ENCODE data around the gene CRISPLD2.
"Not testable (repeated sequence)": the region's sequence is repeated elsewhere in the genome, so short reads cannot be mapped to it uniquely, and the experiment has no call there.

The CRISPLD2 gene

GRCh38 chr16:84867696-84868095, 47.9 kb downstream of the CRISPLD2 start:
- Histone ChIP-seq H3K36me3 (peaks cover 95% of the 10 kb centered on the region), H3K27ac (no peak overlapping the region), H3K4me3 (ENCODE audit: low read depth in 1 of 2, low read length in 1 of 2) (no peak overlapping the region), H3K9me3 (no peaks in the 10 kb centered on the region), H3K4me1 (ENCODE audit: control insufficient read depth in 1 of 2, insufficient read depth in 1 of 2, low read depth in 1 of 2, low read length in 1 of 2) (no peaks in the 10 kb centered on the region), H3K27me3 (no peaks in the 10 kb centered on the region)
- TF ChIP-seq CTCF (IDR thresholded peaks at IDR 0.05) = no peak

DNA sequence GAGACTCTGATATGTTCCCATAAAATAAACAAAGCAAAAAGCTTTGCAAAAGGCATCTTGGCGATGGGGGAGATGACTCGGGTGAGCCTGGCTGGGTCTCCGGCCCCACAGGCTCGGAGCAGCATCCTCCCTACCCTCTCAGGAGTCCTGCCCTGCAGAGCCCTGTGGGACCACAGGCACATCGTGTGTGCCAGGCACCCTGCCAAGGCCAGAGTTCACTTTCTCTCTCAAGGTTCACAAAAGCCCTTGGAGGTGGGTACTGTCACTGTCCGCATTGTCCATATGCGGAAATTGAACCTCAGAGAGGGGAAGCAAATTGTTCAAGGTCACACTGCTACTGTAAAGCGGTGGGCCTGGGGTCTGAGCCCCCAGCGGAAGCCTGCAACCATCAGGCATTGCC, 48.5 kb downstream of the CRISPLD2 start:
- Histone ChIP-seq H3K36me3 (peaks cover 95% of the 10 kb centered on the region), H3K27me3 (no peaks in the 10 kb centered on the region), H3K4me1 (ENCODE audit: control insufficient read depth in 1 of 2, insufficient read depth in 1 of 2, low read depth in 1 of 2, low read length in 1 of 2) (no peaks in the 10 kb centered on the region), H3K9me3 (no peaks in the 10 kb centered on the region), H3K4me3 (ENCODE audit: low read depth in 1 of 2, low read length in 1 of 2) (no peak overlapping the region), H3K27ac (no peak overlapping the region)
- TF ChIP-seq CTCF (IDR thresholded peaks at IDR 0.05) = no peak

DNA sequence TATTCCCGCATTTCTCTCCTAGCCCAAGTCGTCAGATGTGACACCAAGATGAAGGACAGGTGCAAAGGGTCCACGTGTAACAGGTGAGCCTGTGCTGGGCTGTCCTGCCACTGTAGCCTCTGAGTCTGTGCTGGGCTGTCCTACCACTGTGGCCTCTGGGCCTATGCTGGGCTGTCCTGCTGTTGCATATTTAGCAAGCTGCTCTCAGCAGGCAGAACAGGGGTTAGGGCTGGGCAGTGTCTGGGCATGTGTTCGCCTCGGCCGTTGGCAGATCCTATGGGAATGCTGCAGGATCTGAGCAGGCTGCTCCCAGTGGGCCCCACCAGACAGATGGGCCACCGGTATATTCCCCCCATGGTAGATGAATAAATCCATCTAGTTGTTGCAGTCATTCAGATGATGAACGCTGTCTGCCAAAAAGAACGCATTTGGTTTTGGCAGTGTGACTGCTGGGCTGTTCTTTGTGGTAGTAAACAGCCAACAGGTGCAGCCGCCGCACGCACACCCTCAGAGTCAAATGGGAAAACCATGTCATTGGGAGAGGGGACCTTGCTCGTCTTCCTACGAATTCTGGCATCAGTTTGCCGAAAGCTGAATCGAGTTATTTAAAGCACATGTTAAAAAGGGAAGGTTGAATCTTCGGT, 49.2 kb downstream of the CRISPLD2 start:
- no peaks in the 10 kb centered on the region for H3K9me3 ChIP-seq
- H3K36me3 ChIP-seq = peaks cover 96% of the 10 kb centered on the region
- no peak overlapping the region for H3K27ac ChIP-seq
- no peak for TF ChIP-seq CTCF (IDR thresholded peaks at IDR 0.05)
- no peaks in the 10 kb centered on the region for H3K27me3 ChIP-seq
- H3K4me1 ChIP-seq (ENCODE audit: control insufficient read depth in 1 of 2, insufficient read depth in 1 of 2, low read depth in 1 of 2, low read length in 1 of 2) = no peaks in the 10 kb centered on the region
- no peak overlapping the region for H3K4me3 ChIP-seq (ENCODE audit: low read depth in 1 of 2, low read length in 1 of 2)

GRCh38 chr16:84869473-84869845, 49.7 kb downstream of the CRISPLD2 start:
- no peaks in the 10 kb centered on the region for H3K9me3 ChIP-seq
- H3K27me3 ChIP-seq = no peaks in the 10 kb centered on the region
- peak overlapping the region; percentile 26 for H3K27ac ChIP-seq
- peaks cover 96% of the 10 kb centered on the region for H3K36me3 ChIP-seq
- no peaks in the 10 kb centered on the region for H3K4me1 ChIP-seq (ENCODE audit: control insufficient read depth in 1 of 2, insufficient read depth in 1 of 2, low read depth in 1 of 2, low read length in 1 of 2)
- no peak overlapping the region for H3K4me3 ChIP-seq (ENCODE audit: low read depth in 1 of 2, low read length in 1 of 2)
- TF ChIP-seq CTCF (IDR thresholded peaks at IDR 0.05) = no peak

- Histone ChIP-seq H3K27ac (peak overlapping the region; percentile 24), H3K36me3 (peaks cover 93% of the 10 kb centered on the region)
- H3K27me3 ChIP-seq; H3K9me3 ChIP-seq; H3K4me3 ChIP-seq (ENCODE audit: low read depth in 1 of 2, low read length in 1 of 2); H3K4me1 ChIP-seq (ENCODE audit: control insufficient read depth in 1 of 2, insufficient read depth in 1 of 2, low read depth in 1 of 2, low read length in 1 of 2): not testable (repeated sequence)
These were observed 53.2 kb downstream of the CRISPLD2 start for GRCh38 chr16:84872971-84873370.

GRCh38 chr16:84874004-84874435, 54.2 kb downstream of the CRISPLD2 start:
- no peak for TF ChIP-seq CTCF (IDR thresholded peaks at IDR 0.05)
- H3K4me3 ChIP-seq (ENCODE audit: low read depth in 1 of 2, low read length in 1 of 2) = no peak overlapping the region
- H3K4me1 ChIP-seq (ENCODE audit: control insufficient read depth in 1 of 2, insufficient read depth in 1 of 2, low read depth in 1 of 2, low read length in 1 of 2) = no peaks in the 10 kb centered on the region
- no peaks in the 10 kb centered on the region for H3K27me3 ChIP-seq
- H3K36me3 ChIP-seq = peaks cover 93% of the 10 kb centered on the region
- peak overlapping the region; percentile 41 for H3K27ac ChIP-seq
- no peaks in the 10 kb centered on the region for H3K9me3 ChIP-seq

All from neutrophil (primary cell).